ENCODE data around the gene CFAP69. TPM values are rescaled to one million over a fixed set of nuclear protein-coding genes. Genes with fewer than 3 reads are reported as not detected.

Gene CFAP69
- total RNA-seq, 3 donors from 2014 or later: 13.0 to 45.2 (median 21.8) TPM

DNA sequence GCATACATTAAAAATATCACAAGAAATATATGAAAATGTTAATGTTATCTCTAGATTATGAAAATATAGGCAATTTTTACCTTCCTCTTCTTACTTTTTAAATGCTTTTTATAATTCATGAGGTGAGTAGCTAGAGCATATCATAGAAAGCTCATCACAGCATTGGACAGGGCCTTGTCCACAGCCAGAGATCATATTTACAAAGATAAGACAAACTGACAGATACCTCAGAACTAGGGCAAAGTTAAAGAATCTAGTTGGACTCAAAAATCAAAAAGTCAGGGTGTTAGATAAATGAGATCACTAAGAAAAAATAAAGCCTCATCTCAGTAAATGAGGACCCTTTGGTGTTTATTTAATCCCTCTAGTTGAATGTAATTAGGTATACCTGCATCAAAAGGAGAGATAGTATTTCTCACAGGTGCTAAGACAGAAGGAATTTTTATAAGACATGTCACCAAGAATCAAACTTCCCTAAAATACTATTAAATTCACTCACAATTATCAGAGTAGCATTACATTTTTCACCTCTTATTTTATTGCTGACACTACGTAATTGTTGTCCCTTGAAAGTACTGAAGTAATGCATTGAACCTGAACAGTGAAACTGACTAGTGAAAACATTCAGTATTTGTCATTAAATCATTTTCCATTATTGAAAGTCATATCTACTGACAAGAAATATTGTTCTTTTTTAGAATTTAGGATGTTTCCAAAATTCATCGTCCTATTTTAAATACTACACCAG is 25.6 kb downstream of the CFAP69 start:
- Histone ChIP-seq H3K36me3 (no peaks in the 10 kb centered on the region), H3K9me3 (no peaks in the 10 kb centered on the region), H3K27me3 (no peaks in the 10 kb centered on the region), H3K27ac (peak overlapping the region in 1 of 2 donors; percentile 53), H3K4me3 (no peak overlapping the region), H3K4me1 (no peaks in the 10 kb centered on the region)
- TF ChIP-seq CTCF (IDR thresholded peaks at IDR 0.05): no peak
- no peak for TF ChIP-seq POLR2A (IDR thresholded peaks at IDR 0.05)
- no peak for DNase-seq (ENCODE audit: low spot score in 2 of 2)
- intact Hi-C loops (cut with DNase I; ENCODE audit: low total_unique reads): no loop called here

GRCh38 chr7:90271753-90272152 is 26.8 kb downstream of the CFAP69 start:
- no peaks in the 10 kb centered on the region for H3K36me3 ChIP-seq
- no peak overlapping the region for H3K27ac ChIP-seq
- DNase-seq (ENCODE audit: low spot score in 2 of 2): no peak
- H3K9me3 ChIP-seq: no peaks in the 10 kb centered on the region
- intact Hi-C loops (cut with DNase I; ENCODE audit: low total_unique reads): no loop called here
- no peak for TF ChIP-seq POLR2A (IDR thresholded peaks at IDR 0.05)
- TF ChIP-seq CTCF (IDR thresholded peaks at IDR 0.05): no peak
- no peak for TF ChIP-seq POLR2AphosphoS5 (IDR thresholded peaks at IDR 0.05)
- no peaks in the 10 kb centered on the region for H3K4me1 ChIP-seq
- no peak overlapping the region for H3K4me3 ChIP-seq
- no peaks in the 10 kb centered on the region for H3K27me3 ChIP-seq

DNA sequence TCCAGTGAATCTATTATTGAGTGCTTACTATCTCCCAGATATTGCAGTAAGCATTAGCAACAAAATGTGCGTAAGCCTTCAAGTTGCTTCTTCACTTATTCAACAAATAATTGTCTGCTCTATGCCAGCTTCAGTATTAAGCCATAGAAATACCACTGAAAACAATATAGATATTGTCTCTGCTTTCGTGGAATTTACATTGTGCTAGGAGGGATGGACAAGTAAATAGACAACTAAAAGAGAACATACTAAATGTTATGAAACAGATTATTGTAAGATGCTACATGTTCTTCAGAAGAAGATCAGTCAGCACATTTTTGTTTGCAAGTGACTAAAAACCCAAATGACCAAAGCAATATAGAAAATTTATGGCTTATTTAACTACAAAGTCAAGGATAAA is 27.3 kb downstream of the CFAP69 start:
- H3K36me3 ChIP-seq: no peaks in the 10 kb centered on the region
- no peak overlapping the region for H3K4me3 ChIP-seq
- no peak for TF ChIP-seq POLR2AphosphoS5 (IDR thresholded peaks at IDR 0.05)
- no peak for TF ChIP-seq POLR2A (IDR thresholded peaks at IDR 0.05)
- TF ChIP-seq CTCF (IDR thresholded peaks at IDR 0.05): no peak
- H3K9me3 ChIP-seq: no peaks in the 10 kb centered on the region
- intact Hi-C loops (cut with DNase I; ENCODE audit: low total_unique reads): no loop called here
- peak overlapping the region in 1 of 2 donors; percentile 15 for H3K27ac ChIP-seq
- H3K4me1 ChIP-seq: no peaks in the 10 kb centered on the region
- H3K27me3 ChIP-seq: no peaks in the 10 kb centered on the region
- DNase-seq (ENCODE audit: low spot score in 2 of 2): no peak

GRCh38 chr7:90274161-90274560 is 29.2 kb downstream of the CFAP69 start:
- no peak for DNase-seq (ENCODE audit: low spot score in 2 of 2)
- TF ChIP-seq POLR2A (IDR thresholded peaks at IDR 0.05) (no peak), CTCF (IDR thresholded peaks at IDR 0.05) (no peak), POLR2AphosphoS5 (IDR thresholded peaks at IDR 0.05) (no peak)
- Histone ChIP-seq H3K27me3 (no peaks in the 10 kb centered on the region), H3K36me3 (no peaks in the 10 kb centered on the region), H3K9me3 (no peaks in the 10 kb centered on the region), H3K4me3 (no peak overlapping the region), H3K4me1 (no peaks in the 10 kb centered on the region), H3K27ac (no peak overlapping the region)
- intact Hi-C loops (cut with DNase I; ENCODE audit: low total_unique reads): no loop called here

DNA sequence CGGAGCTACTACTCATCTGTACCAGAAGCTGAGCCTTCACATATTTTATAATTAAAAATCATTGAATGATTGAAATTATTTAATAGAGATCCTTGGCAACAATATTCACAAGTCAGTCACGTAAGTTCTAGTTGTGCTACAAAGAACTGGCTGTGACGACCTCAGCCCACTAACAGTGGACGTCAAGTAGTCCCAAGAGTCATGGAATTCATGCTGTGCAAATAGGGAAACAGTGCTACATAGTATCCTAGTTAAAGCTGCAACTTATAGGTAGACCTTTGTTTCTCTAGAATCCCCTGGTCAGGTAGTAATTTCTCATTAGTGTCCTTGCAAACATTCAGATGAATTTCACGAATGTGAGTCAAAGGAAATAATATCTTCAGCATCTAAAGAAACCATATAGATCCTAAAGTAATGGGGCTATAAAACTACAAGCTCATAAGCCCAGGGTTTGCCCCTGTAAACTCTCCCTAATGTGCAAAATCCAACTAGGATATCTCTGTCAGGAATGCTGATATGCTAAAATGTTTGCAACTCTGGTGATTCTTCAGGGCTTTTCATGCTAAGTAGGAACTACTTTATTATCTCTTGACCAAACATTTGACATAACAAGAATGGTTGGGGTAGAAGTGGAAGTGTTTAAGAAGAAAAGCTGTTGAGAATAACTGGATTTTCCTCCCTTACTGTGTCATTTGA is 31.2 kb downstream of the CFAP69 start:
- intact Hi-C loops (cut with DNase I; ENCODE audit: low total_unique reads): no loop called here
- Histone ChIP-seq H3K9me3 (no peaks in the 10 kb centered on the region), H3K4me3 (no peak overlapping the region), H3K27me3 (no peaks in the 10 kb centered on the region), H3K4me1 (no peaks in the 10 kb centered on the region), H3K36me3 (no peaks in the 10 kb centered on the region), H3K27ac (no peak overlapping the region)
- no peak for DNase-seq (ENCODE audit: low spot score in 2 of 2)
- TF ChIP-seq POLR2A (IDR thresholded peaks at IDR 0.05): no peak
- TF ChIP-seq POLR2AphosphoS5 (IDR thresholded peaks at IDR 0.05): no peak
- no peak for TF ChIP-seq CTCF (IDR thresholded peaks at IDR 0.05)
